HUES6 (cell line): ENCODE data around the gene ZFHX3.

Experiments
- H3K27ac ChIP-seq: 2 replicates; pipeline ENCODE4 v1.7.0; 2013; ENCODE audit warnings: low read depth, mild to moderate bottlenecking, low read length, inconsistent platforms
- H3K27me3 ChIP-seq: 2 replicates; pipeline ENCODE4 v1.6.1; 2013; ENCODE audit warnings: low read length; ENCODE audit not compliant: control insufficient read depth, insufficient read depth
- H3K36me3 ChIP-seq: 2 replicates; pipeline ENCODE4 v1.6.1; 2013; ENCODE audit warnings: low read length; ENCODE audit not compliant: control insufficient read depth, insufficient read depth
- H3K4me1 ChIP-seq: 2 replicates; pipeline ENCODE4 v1.6.1; 2013; ENCODE audit warnings: low read length; ENCODE audit not compliant: control insufficient read depth, insufficient read depth
- H3K4me3 ChIP-seq: 2 replicates; pipeline ENCODE4 v1.5.1; 2013; ENCODE audit warnings: low read depth, low read length
- H3K9ac ChIP-seq: one replicate; pipeline ENCODE4 v1.6.1; 2013; ENCODE audit warnings: mild to moderate bottlenecking, low read length
- H3K9me3 ChIP-seq: 2 replicates; pipeline ENCODE4 v1.6.1; 2013; ENCODE audit warnings: low read depth, low read length; ENCODE audit not compliant: control insufficient read depth, insufficient read depth

Gene ZFHX3

GRCh38 chr16:72978212-72978611, 69.7 kb downstream of the ZFHX3 start:
- Histone ChIP-seq H3K9ac (no peak overlapping the region), H3K27me3 (no peaks in the 10 kb centered on the region), H3K36me3 (no peaks in the 10 kb centered on the region), H3K27ac (no peak overlapping the region), H3K9me3 (no peaks in the 10 kb centered on the region), H3K4me1 (no peaks in the 10 kb centered on the region), H3K4me3 (no peak overlapping the region)

DNA sequence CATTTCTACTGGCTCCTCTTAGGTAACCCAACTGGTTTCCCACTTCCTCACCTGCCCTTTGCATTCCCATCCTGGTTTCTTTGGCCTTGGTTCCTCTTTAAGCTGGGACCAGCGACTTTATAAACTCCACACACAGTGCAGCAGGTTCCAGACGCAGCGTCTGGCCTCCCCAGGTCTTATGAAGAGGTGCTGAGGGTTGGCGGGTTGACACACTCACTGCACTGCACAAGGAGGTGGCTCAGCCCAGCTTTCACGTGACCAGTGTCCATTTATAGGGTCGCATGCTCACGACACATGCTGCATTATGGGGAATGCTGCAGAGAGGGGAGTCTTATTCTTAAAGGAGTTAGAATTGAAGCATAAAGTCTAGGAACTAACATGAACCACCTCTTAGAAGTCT, 70.8 kb downstream of the ZFHX3 start:
- Histone ChIP-seq H3K36me3 (no peaks in the 10 kb centered on the region), H3K4me1 (no peaks in the 10 kb centered on the region), H3K9ac (no peak overlapping the region), H3K9me3 (no peaks in the 10 kb centered on the region), H3K27me3 (no peaks in the 10 kb centered on the region), H3K4me3 (no peak overlapping the region), H3K27ac (no peak overlapping the region)

- H3K27ac ChIP-seq, result no peak overlapping the region
- H3K9me3 ChIP-seq, result no peaks in the 10 kb centered on the region
- H3K27me3 ChIP-seq, result no peaks in the 10 kb centered on the region
- H3K4me3 ChIP-seq, result no peak overlapping the region
- H3K9ac ChIP-seq, result no peak overlapping the region
- no peaks in the 10 kb centered on the region for H3K4me1 ChIP-seq
- no peaks in the 10 kb centered on the region for H3K36me3 ChIP-seq
Observed at GRCh38 chr16:72976438-72977064, 71.4 kb downstream of the ZFHX3 start.

- Histone ChIP-seq H3K4me1 (no peaks in the 10 kb centered on the region), H3K27ac (no peak overlapping the region), H3K9ac (no peak overlapping the region), H3K27me3 (no peaks in the 10 kb centered on the region), H3K4me3 (no peak overlapping the region), H3K36me3 (no peaks in the 10 kb centered on the region), H3K9me3 (no peaks in the 10 kb centered on the region)
Observed at GRCh38 chr16:72975809-72976437, 72.0 kb downstream of the ZFHX3 start.

DNA sequence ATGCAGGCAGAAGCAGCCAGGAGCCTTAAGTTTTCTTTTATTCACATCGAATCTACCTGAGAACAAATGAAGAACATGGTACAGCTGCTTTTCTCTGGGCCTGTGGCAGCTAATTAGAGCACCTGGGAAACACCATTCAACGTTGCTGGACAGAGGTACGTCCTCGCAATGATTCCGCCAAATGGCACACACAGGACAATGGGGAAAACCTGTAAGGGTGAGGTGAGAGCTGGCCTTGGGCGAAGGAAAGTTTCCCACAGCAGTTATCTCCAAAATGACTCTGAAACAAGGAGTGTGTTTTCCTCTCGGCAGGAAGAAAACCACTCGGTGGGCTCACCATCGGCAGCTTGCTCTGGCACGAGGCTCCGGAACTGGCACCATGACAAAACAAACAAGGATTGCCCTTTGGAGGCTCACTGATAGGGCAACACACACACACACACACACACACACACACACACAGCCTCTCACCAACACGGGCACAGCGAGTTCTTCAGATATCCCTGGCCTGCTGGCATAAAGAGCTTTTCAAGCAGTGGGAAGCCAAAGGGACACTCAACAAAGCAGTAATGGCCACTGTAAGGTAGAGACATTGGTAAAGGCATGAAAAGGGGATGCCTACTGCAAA, 73.7 kb downstream of the ZFHX3 start:
- H3K9ac ChIP-seq, result no peak overlapping the region
- H3K36me3 ChIP-seq, result no peaks in the 10 kb centered on the region
- H3K27ac ChIP-seq, result no peak overlapping the region
- H3K9me3 ChIP-seq, result no peaks in the 10 kb centered on the region
- H3K4me3 ChIP-seq, result no peak overlapping the region
- H3K27me3 ChIP-seq, result no peaks in the 10 kb centered on the region
- no peaks in the 10 kb centered on the region for H3K4me1 ChIP-seq

- Histone ChIP-seq H3K4me1 (no peaks in the 10 kb centered on the region), H3K9me3 (no peaks in the 10 kb centered on the region), H3K9ac (no peak overlapping the region), H3K27ac (no peak overlapping the region), H3K27me3 (no peaks in the 10 kb centered on the region), H3K4me3 (no peak overlapping the region), H3K36me3 (no peaks in the 10 kb centered on the region)
Observed at GRCh38 chr16:72972878-72973571, 74.9 kb downstream of the ZFHX3 start.

- Histone ChIP-seq H3K27me3 (no peaks in the 10 kb centered on the region), H3K9me3 (no peaks in the 10 kb centered on the region), H3K36me3 (no peaks in the 10 kb centered on the region), H3K4me1 (no peaks in the 10 kb centered on the region), H3K4me3 (no peak overlapping the region), H3K27ac (no peak overlapping the region), H3K9ac (no peak overlapping the region)
Observed at GRCh38 chr16:72971370-72971769, 76.6 kb downstream of the ZFHX3 start.

GRCh38 chr16:72970656-72971055, 77.3 kb downstream of the ZFHX3 start:
- no peaks in the 10 kb centered on the region for H3K27me3 ChIP-seq
- H3K4me3 ChIP-seq, result no peak overlapping the region
- no peaks in the 10 kb centered on the region for H3K9me3 ChIP-seq
- no peak overlapping the region for H3K9ac ChIP-seq
- H3K4me1 ChIP-seq, result no peaks in the 10 kb centered on the region
- no peaks in the 10 kb centered on the region for H3K36me3 ChIP-seq
- H3K27ac ChIP-seq, result no peak overlapping the region

- no peaks in the 10 kb centered on the region for H3K36me3 ChIP-seq
- H3K27ac ChIP-seq, result no peak overlapping the region
- H3K4me1 ChIP-seq, result no peaks in the 10 kb centered on the region
- no peak overlapping the region for H3K9ac ChIP-seq
- H3K4me3 ChIP-seq, result no peak overlapping the region
- no peaks in the 10 kb centered on the region for H3K27me3 ChIP-seq
- H3K9me3 ChIP-seq, result no peaks in the 10 kb centered on the region
Observed at GRCh38 chr16:72969812-72970211, 78.1 kb downstream of the ZFHX3 start.

DNA sequence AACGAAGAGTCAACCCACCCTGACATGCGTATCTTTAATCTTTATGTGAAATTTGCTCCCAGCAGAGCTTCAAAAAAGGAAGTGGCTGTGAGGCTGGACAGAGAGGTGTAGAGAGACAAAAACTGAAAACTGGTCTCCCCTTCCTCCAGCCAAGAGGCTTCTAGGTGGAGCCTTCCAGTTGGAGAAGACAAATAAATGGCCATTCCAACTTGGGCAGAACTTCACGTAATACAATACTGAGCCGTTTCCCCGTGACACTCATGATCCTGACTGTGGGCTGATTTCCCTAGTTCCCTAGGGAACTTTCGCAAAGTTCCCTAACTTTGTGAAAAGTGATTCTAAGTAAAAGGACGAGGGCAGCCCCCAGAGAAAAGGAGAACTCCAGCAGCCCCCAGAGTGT, 78.8 kb downstream of the ZFHX3 start:
- H3K9ac ChIP-seq, result no peak overlapping the region
- H3K4me3 ChIP-seq, result no peak overlapping the region
- H3K36me3 ChIP-seq, result no peaks in the 10 kb centered on the region
- H3K9me3 ChIP-seq, result no peaks in the 10 kb centered on the region
- H3K4me1 ChIP-seq, result no peaks in the 10 kb centered on the region
- H3K27me3 ChIP-seq, result no peaks in the 10 kb centered on the region
- no peak overlapping the region for H3K27ac ChIP-seq

GRCh38 chr16:72967941-72968340, 80.0 kb downstream of the ZFHX3 start:
- no peaks in the 10 kb centered on the region for H3K9me3 ChIP-seq
- no peak overlapping the region for H3K4me3 ChIP-seq
- H3K36me3 ChIP-seq, result no peaks in the 10 kb centered on the region
- H3K27me3 ChIP-seq, result no peaks in the 10 kb centered on the region
- no peaks in the 10 kb centered on the region for H3K4me1 ChIP-seq
- no peak overlapping the region for H3K27ac ChIP-seq
- no peak overlapping the region for H3K9ac ChIP-seq
